ENCODE measurements around the gene RIIAD1. TPM values are rescaled to one million over a fixed set of nuclear protein-coding genes. Genes with fewer than 3 reads are reported as not detected.
"Not testable (repeated sequence)": the region's sequence is repeated elsewhere in the genome, so short reads cannot be mapped to it uniquely, and the experiment has no call there.

The RIIAD1 gene
- total and polyA plus RNA-seq, 2 experiments from 2014 or later = 1.2 TPM; not detected in 1

DNA sequence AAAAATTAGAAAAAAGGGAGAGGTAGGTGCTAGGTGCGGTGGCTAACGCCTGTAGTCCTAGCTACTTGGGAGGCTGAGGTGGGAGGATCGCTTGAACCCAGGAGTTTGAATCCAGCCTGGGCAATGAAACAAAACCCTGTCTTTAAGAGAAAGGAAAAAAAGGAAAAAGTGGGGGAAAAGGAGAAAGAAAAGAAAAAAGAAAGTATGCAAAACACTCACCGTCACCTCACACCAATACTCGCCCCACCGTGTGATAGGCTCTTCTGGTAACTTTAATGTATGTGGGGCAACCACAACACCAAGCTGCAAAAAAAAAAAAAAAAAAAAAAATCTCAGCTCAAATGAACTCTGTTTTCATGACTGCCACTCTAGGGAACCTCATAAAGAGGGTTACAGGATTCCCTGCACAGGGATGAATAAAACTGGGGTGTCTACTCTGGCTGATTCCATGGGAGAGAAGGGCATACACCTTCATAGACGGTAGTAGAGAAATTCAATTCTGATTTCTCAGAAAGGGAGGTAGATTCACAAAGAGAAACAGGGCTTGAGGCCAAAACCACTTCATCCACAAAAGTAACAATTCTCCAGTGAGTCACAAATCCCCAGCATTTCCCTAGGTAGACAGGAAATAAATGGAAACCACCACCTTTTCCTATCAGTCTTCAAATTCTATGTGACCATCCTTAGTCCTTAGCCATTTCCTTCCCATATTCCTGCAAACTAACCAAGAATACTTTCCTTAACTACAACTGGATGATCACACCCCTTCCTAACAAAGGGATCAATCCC, 39.5 kb downstream of the RIIAD1 start:
- H3K4me1 ChIP-seq (ENCODE audit: insufficient read depth) = peaks cover 20% of the 10 kb centered on the region

GRCh38 chr1:151762941-151763921, 41.9 kb downstream of the RIIAD1 start, which contains the start of gene MRPL9:
MRPL9 (minus strand) TSS chr1:151763496; CDS start chr1:151763479, 17 bp downstream.
- TF ChIP-seq EZH2 (IDR thresholded peaks at IDR 0.05; ENCODE audit: insufficient read depth, poor library complexity, severe bottlenecking) = no peak
- no peak for TF ChIP-seq EZH2phosphoT487 (IDR thresholded peaks at IDR 0.05; ENCODE audit: insufficient read depth, low read depth)
- Histone ChIP-seq H3K4me1 (ENCODE audit: insufficient read depth) (peaks cover 14% of the 10 kb centered on the region), H3K27ac (peak within 1 kb of the TSS; percentile 64), H3K4me2 (ENCODE audit: unreplicated experiment) (peak within 1 kb of the TSS; percentile 98), H2AFZ (peak within 1 kb of the TSS; percentile 99), H3K27me3 (replicated peaks; ENCODE audit: insufficient read depth) (no peaks in the 10 kb centered on the region), H3K9me3 (ENCODE audit: low read depth) (no peaks in the 10 kb centered on the region), H3K79me2 (ENCODE audit: insufficient read depth) (peaks cover 18% of the 10 kb centered on the region), H3K9ac (peak within 1 kb of the TSS; percentile 92), H3K36me3 (ENCODE audit: low read depth) (peaks cover 10% of the 10 kb centered on the region; the same call in 1 of the 2 replicates), H3K4me3 (peak within 1 kb of the TSS; percentile 93), H4K20me1 (ENCODE audit: insufficient read depth) (no peaks in the 10 kb centered on the region), H3F3A (ENCODE audit: insufficient read depth) (peaks cover 25% of the 10 kb centered on the region), H3K9me2 (ENCODE audit: insufficient read depth) (no peaks in the 10 kb centered on the region)
- WGBS, 2 experiments (ENCODE audit: low coverage in 1 of 2, low lambda C conversion rate in 2 of 2, missing lambda C conversion rate in 2 of 2) = 2% methylated on average over 56 to 68 of the region's 68 CpGs
- DNase-seq = peak; percentile 90
- in situ Hi-C loops (cut with MboI) = no loop called here

More for the DNA sequence above, 39.5 kb downstream of the RIIAD1 start:
- Histone ChIP-seq H3K79me2 (ENCODE audit: insufficient read depth) (peaks cover 18% of the 10 kb centered on the region), H3K27ac (no peak overlapping the region), H3K9me2 (ENCODE audit: insufficient read depth) (no peaks in the 10 kb centered on the region), H3K4me2 (ENCODE audit: unreplicated experiment) (no peak overlapping the region), H3K9me3 (ENCODE audit: low read depth) (no peaks in the 10 kb centered on the region), H3K36me3 (ENCODE audit: low read depth) (peaks cover 10% of the 10 kb centered on the region; the same call in 1 of the 2 replicates), H4K20me1 (ENCODE audit: insufficient read depth) (no peaks in the 10 kb centered on the region), H2AFZ (no peak overlapping the region), H3F3A (ENCODE audit: insufficient read depth) (peaks cover 25% of the 10 kb centered on the region), H3K27me3 (replicated peaks; ENCODE audit: insufficient read depth) (no peaks in the 10 kb centered on the region), H3K4me3 (no peak overlapping the region), H3K9ac (no peak overlapping the region)
- no peak for DNase-seq
- 97 to 99% methylated on average over 6 to 7 of the region's 7 CpGs for WGBS, 2 experiments (ENCODE audit: low coverage in 1 of 2, low lambda C conversion rate in 2 of 2, missing lambda C conversion rate in 2 of 2)
- TF ChIP-seq EZH2 (IDR thresholded peaks at IDR 0.05; ENCODE audit: insufficient read depth, poor library complexity, severe bottlenecking) (no peak), EZH2phosphoT487 (IDR thresholded peaks at IDR 0.05; ENCODE audit: insufficient read depth, low read depth) (no peak)
- in situ Hi-C loops (cut with MboI) = no loop called here

GRCh38 chr1:151763990-151764389, 42.7 kb downstream of the RIIAD1 start:
- TF ChIP-seq EZH2phosphoT487 (IDR thresholded peaks at IDR 0.05; ENCODE audit: insufficient read depth, low read depth) (no peak), EZH2 (IDR thresholded peaks at IDR 0.05; ENCODE audit: insufficient read depth, poor library complexity, severe bottlenecking) (no peak)
- peaks cover 25% of the 10 kb centered on the region for H3F3A ChIP-seq (ENCODE audit: insufficient read depth)
- H3K27ac ChIP-seq = peak overlapping the region; percentile 64
- H2AFZ ChIP-seq = peak overlapping the region; percentile 99
- peak overlapping the region; percentile 98 for H3K4me2 ChIP-seq (ENCODE audit: unreplicated experiment)
- H3K4me1 ChIP-seq (ENCODE audit: insufficient read depth) = peaks cover 14% of the 10 kb centered on the region
- peaks cover 10% of the 10 kb centered on the region; the same call in 1 of the 2 replicates for H3K36me3 ChIP-seq (ENCODE audit: low read depth)
- in situ Hi-C loops (cut with MboI) = no loop called here
- no peaks in the 10 kb centered on the region for H4K20me1 ChIP-seq (ENCODE audit: insufficient read depth)
- WGBS, 2 experiments (ENCODE audit: low coverage in 1 of 2, low lambda C conversion rate in 2 of 2, missing lambda C conversion rate in 2 of 2) = 65% methylated on average over 10 of the region's 10 CpGs
- no peaks in the 10 kb centered on the region for H3K9me3 ChIP-seq (ENCODE audit: low read depth)
- H3K9ac ChIP-seq = peak overlapping the region; percentile 92
- no peaks in the 10 kb centered on the region for H3K27me3 ChIP-seq (replicated peaks; ENCODE audit: insufficient read depth)
- peaks cover 18% of the 10 kb centered on the region for H3K79me2 ChIP-seq (ENCODE audit: insufficient read depth)
- H3K9me2 ChIP-seq (ENCODE audit: insufficient read depth) = no peaks in the 10 kb centered on the region
- DNase-seq = peak; percentile 20
- H3K4me3 ChIP-seq = peak overlapping the region; percentile 93

DNA sequence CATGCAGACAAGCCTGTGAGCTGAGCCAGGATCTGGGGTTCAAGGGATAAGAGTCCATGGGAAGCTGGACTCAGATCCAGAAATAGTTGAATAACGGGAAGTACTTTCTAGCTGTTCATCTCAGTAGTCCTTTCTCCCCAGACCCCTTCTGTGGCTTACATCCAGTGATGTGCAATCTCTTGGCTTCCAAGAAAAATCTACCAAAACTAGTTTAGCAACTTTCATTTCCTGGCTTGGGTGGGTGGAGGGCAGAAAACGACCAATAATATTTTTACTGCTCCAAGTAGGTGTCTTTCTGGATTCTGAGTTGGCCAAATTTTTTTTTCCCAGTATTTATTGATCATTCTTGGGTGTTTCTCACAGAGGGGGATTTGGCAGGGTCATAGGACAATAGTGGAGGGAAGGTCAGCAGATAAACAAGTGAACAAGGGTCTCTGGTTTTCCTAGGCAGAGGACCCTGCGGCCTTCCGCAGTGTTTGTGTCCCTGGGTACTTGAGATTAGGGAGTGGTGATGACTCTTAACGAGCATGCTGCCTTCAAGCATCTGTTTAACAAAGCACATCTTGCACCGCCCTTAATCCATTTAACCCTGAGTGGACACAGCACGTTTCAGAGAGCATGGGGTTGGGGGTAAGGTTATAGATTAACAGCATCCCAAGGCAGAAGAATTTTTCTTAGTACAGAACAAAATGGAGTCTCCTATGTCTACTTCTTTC, 47.2 kb downstream of the RIIAD1 start:
- H3K9me3 ChIP-seq (ENCODE audit: low read depth); H2AFZ ChIP-seq; in situ Hi-C loops (cut with MboI); H3K27ac ChIP-seq; H4K20me1 ChIP-seq (ENCODE audit: insufficient read depth); H3F3A ChIP-seq (ENCODE audit: insufficient read depth); H3K4me2 ChIP-seq (ENCODE audit: unreplicated experiment); H3K4me3 ChIP-seq; H3K4me1 ChIP-seq (ENCODE audit: insufficient read depth); DNase-seq; H3K36me3 ChIP-seq (ENCODE audit: low read depth); H3K9me2 ChIP-seq (ENCODE audit: insufficient read depth); H3K27me3 ChIP-seq (replicated peaks; ENCODE audit: insufficient read depth); H3K9ac ChIP-seq: not testable (repeated sequence)
- WGBS, 2 experiments (ENCODE audit: low coverage in 1 of 2, low lambda C conversion rate in 2 of 2, missing lambda C conversion rate in 2 of 2) = 25 to 41% methylated on average over 3 of the region's 7 CpGs
- H3K79me2 ChIP-seq (ENCODE audit: insufficient read depth) = peaks cover 12% of the 10 kb centered on the region; the same call in 1 of the 2 replicates

DNA sequence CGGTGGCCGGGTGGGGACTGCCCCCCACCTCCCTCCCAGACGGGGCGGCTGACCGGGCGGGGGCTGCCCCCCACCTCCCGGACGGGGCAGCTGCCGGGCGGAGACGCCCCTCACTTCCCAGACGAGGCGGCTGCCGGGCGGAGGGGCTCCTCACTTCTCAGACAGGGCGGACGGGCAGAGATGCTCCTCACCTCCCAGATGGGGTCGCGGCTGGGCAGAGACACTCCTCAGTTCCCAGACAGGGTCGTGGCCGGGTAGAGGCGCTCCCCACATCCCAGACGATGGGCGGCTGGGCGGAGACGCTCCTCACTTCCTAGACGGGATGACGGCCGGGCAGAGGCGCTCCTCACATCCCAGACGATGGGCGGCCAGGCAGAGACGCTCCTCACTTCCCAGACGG, 47.9 kb downstream of the RIIAD1 start:
- in situ Hi-C loops (cut with MboI); H3K4me2 ChIP-seq (ENCODE audit: unreplicated experiment); H3K9ac ChIP-seq; H3K4me1 ChIP-seq (ENCODE audit: insufficient read depth); H3K4me3 ChIP-seq; H4K20me1 ChIP-seq (ENCODE audit: insufficient read depth); H3K9me3 ChIP-seq (ENCODE audit: low read depth); H3K36me3 ChIP-seq (ENCODE audit: low read depth); H2AFZ ChIP-seq; H3K27me3 ChIP-seq (replicated peaks; ENCODE audit: insufficient read depth); H3K27ac ChIP-seq; H3F3A ChIP-seq (ENCODE audit: insufficient read depth); H3K9me2 ChIP-seq (ENCODE audit: insufficient read depth); H3K79me2 ChIP-seq (ENCODE audit: insufficient read depth); DNase-seq: not testable (repeated sequence)
- 84 to 92% methylated on average over 4 to 33 of the region's 34 CpGs for WGBS, 2 experiments (ENCODE audit: low coverage in 1 of 2, low lambda C conversion rate in 2 of 2, missing lambda C conversion rate in 2 of 2)
